Keratinocyte (primary cell): ENCODE data around the gene UBL7. TPM values are rescaled to one million over a fixed set of nuclear protein-coding genes. Genes with fewer than 3 reads are reported as not detected.

Experiments
- DNase-seq: peaks from one replicate; pipeline ENCODE4 v3.0.0-alpha.2; 2011; ENCODE audit warnings: low read depth, missing footprints, low spot score
- FAIRE-seq: peaks from 2 replicates; lab custom pipeline; 2011; peaks lifted over from hg19 to GRCh38; lab: Jason Lieb, UNC
- H2AFZ ChIP-seq: 2 replicates; pipeline ENCODE4 v1.6.0; 2012; ENCODE audit warnings: low read length, control low read depth, inconsistent platforms; ENCODE audit not compliant: control insufficient read depth
- H3K27ac ChIP-seq: 2 replicates; pipeline ENCODE4 v1.5.1; 2011; ENCODE audit warnings: low read length; ENCODE audit not compliant: control insufficient read depth, insufficient read depth
- H3K27me3 ChIP-seq: 3 replicates; pipeline ENCODE4 v1.6.0; 2011; ENCODE audit warnings: low read length; ENCODE audit not compliant: control insufficient read depth, insufficient read depth; ENCODE audit errors: extremely low read depth
- H3K36me3 ChIP-seq, 2 experiments: 2 replicates in 1 of 2; 3 replicates in 1 of 2; pipeline ENCODE4 v1.5.1; 2011; ENCODE audit warnings: low read length in 2 of 2, mild to moderate bottlenecking in 1 of 2; ENCODE audit not compliant: control insufficient read depth in 2 of 2, insufficient read depth in 2 of 2; ENCODE audit errors: extremely low read depth in 1 of 2
- H3K4me1 ChIP-seq: 3 replicates; pipeline ENCODE4 v1.5.1; 2011; ENCODE audit warnings: low read length; ENCODE audit not compliant: control insufficient read depth, insufficient read depth; ENCODE audit errors: extremely low read depth
- H3K4me2 ChIP-seq: 3 replicates; pipeline ENCODE4 v1.6.0; 2011; ENCODE audit warnings: low read depth, low read length; ENCODE audit not compliant: control insufficient read depth, insufficient read depth; ENCODE audit errors: extremely low read depth
- H3K4me3 ChIP-seq, 3 experiments: fragments of 200-600 bp in 1 of 3; sonication (generic) in 1 of 3; 2 replicates in 2 of 3; 3 replicates in 1 of 3; pipeline ENCODE4 v1.5.1; 2011 to 2016; ENCODE audit warnings: low read length in 3 of 3, mild to moderate bottlenecking in 3 of 3, control low read depth in 2 of 3, inconsistent platforms in 1 of 3, low read depth in 1 of 3, mixed read lengths in 1 of 3, mixed run types in 1 of 3, moderate library complexity in 1 of 3; ENCODE audit not compliant: control insufficient read depth in 2 of 3, insufficient read depth in 2 of 3; ENCODE audit errors: extremely low read depth in 1 of 3
- H3K79me2 ChIP-seq: 2 replicates; pipeline ENCODE4 v1.6.0; 2012; ENCODE audit warnings: low read length; ENCODE audit not compliant: control insufficient read depth, insufficient read depth
- H3K9ac ChIP-seq: 3 replicates; pipeline ENCODE4 v1.6.0; 2011; ENCODE audit warnings: low read length; ENCODE audit not compliant: control insufficient read depth, insufficient read depth; ENCODE audit errors: extremely low read depth
- H3K9me1 ChIP-seq: 3 replicates; pipeline ENCODE4 v1.6.0; 2011; ENCODE audit warnings: low read length; ENCODE audit not compliant: control insufficient read depth, insufficient read depth; ENCODE audit errors: extremely low read depth
- H3K9me3 ChIP-seq: 2 replicates; pipeline ENCODE4 v1.5.1; 2012; ENCODE audit warnings: low read depth, low read length; ENCODE audit not compliant: control insufficient read depth
- H4K20me1 ChIP-seq: 3 replicates; pipeline ENCODE4 v1.6.0; 2011; ENCODE audit warnings: low read length; ENCODE audit not compliant: control insufficient read depth, insufficient read depth; ENCODE audit errors: extremely low read depth
- EZH2 ChIP-seq: IDR thresholded peaks from one replicate; pipeline ENCODE4 v1.6.1; 2012; ENCODE audit warnings: inconsistent platforms, mild to moderate bottlenecking, low read length, moderate library complexity
- dilution Hi-C: fragments of 300-500 bp; cut with MboI; formaldehyde crosslinking; loops from one replicate; pipeline ENCODE4 v1.7.0; 2020; ENCODE audit warnings: low sequenced_read_pairs; ENCODE audit not compliant: extremely low pct_ligation_motif_present
- polyA plus RNA-seq, 5 experiments: library from polyadenylated mRNA; depleted of rRNA in 3 of 5; stranded (reverse) in 3 of 5; stranded (forward) in 1 of 5; unstranded in 1 of 5; fragments of >200 nt; gene quantifications; 1 replicate in 1 of 5; 2 replicates in 3 of 5; 3 replicates in 1 of 5; pipeline versions ENCODE4 v1.2.1 to v1.2.3, GENCODE V29; 2011 to 2012; ENCODE audit warnings: missing spikeins in 2 of 5, low read depth in 1 of 5, low replicate concordance in 1 of 5
- TF ChIP-seq, protein P1 (sequence below), 3 experiments: IDR thresholded peaks in 1 of 3; conservative IDR thresholded peaks in 1 of 3; optimal IDR thresholded peaks in 1 of 3; 2 replicates in 2 of 3; 3 replicates in 1 of 3; pipeline versions ENCODE3 to v1.5.1; 2011; ENCODE audit warnings: low read length in 3 of 3, mild to moderate bottlenecking in 3 of 3, moderate library complexity in 2 of 3, control low read depth in 1 of 3, inconsistent platforms in 1 of 3; ENCODE audit not compliant: insufficient read depth in 2 of 3; ENCODE audit errors: extremely low read depth in 1 of 3

UBL7 gene
- polyA plus RNA-seq, 1 donor (not counting 4 experiments of a cell fraction or from before 2014, with no cell fraction given) = 45.8 TPM

DNA sequence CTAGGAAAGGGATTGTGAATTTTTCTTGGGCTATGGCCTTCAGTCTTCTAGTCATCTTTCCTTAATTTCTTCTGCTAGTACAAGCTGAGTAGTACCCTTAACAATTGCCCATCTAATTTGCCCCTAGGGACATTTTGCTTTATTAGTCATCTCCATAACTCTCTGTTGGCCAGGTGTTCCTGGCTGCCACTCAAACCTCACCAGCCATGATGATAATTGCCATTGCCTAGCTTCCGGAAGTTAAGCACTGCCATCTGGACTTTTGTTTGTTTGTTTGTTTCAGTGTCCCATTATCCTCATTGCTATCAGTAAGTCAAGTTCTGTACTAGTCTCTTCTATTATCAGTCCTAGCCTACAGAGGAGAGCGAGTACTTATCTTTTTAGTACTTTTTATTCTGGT is 36.6 kb upstream of the UBL7 start:
- H3K4me2 ChIP-seq = peak overlapping the region; percentile 62

DNA sequence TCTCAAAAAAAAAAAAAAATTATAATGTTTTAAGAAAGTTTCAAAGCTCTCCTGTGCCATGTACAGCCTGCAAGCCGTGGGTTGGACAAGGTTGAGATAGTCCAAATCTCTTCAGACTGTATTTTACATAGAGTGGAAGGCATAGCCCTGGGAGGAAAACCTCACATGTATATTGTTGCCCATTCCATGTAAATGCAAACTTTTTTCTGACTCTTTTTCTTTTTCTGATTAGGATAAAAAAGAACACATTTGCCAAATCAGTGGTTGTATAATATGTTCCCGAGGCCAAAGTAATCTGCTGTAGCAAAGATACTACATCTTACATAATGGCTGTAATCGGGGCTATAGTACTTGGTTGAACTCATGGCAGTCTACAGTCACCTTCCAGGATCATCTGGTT is 35.7 kb upstream of the UBL7 start:
- H3K9me1 ChIP-seq = no peaks in the 10 kb centered on the region
- H3K36me3 ChIP-seq = peaks cover 0 to 4% of the 10 kb centered on the region in 2 experiments
- dilution Hi-C loops = no loop called here
- H4K20me1 ChIP-seq = no peaks in the 10 kb centered on the region
- no peaks in the 10 kb centered on the region for H3K27me3 ChIP-seq
- no peaks in the 10 kb centered on the region for H3K9me3 ChIP-seq
- H3K4me1 ChIP-seq = peaks cover 12% of the 10 kb centered on the region
- no peak overlapping the region for H3K4me3 ChIP-seq
- no peak overlapping the region for H3K27ac ChIP-seq
- H3K4me2 ChIP-seq = no peak overlapping the region
- no peak for TF ChIP-seq EZH2
- TF ChIP-seq, protein P1, sequence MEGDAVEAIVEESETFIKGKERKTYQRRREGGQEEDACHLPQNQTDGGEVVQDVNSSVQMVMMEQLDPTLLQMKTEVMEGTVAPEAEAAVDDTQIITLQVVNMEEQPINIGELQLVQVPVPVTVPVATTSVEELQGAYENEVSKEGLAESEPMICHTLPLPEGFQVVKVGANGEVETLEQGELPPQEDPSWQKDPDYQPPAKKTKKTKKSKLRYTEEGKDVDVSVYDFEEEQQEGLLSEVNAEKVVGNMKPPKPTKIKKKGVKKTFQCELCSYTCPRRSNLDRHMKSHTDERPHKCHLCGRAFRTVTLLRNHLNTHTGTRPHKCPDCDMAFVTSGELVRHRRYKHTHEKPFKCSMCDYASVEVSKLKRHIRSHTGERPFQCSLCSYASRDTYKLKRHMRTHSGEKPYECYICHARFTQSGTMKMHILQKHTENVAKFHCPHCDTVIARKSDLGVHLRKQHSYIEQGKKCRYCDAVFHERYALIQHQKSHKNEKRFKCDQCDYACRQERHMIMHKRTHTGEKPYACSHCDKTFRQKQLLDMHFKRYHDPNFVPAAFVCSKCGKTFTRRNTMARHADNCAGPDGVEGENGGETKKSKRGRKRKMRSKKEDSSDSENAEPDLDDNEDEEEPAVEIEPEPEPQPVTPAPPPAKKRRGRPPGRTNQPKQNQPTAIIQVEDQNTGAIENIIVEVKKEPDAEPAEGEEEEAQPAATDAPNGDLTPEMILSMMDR (optimal IDR thresholded peaks at IDR 0.05 in 1 of 3, IDR thresholded peaks at IDR 0.05 in 1 of 3, conservative IDR thresholded peaks at IDR 0.05 in 1 of 3; ENCODE audit: extremely low read depth in 1 of 3, insufficient read depth in 2 of 3, low read length in 3 of 3) = no peak
- H3K9ac ChIP-seq = no peak overlapping the region
- FAIRE-seq = no peak
- no peaks in the 10 kb centered on the region for H3K79me2 ChIP-seq
- no peak for DNase-seq
- no peak overlapping the region for H2AFZ ChIP-seq

More for the DNA sequence above, 36.6 kb upstream of the UBL7 start:
- Histone ChIP-seq H3K4me1 (peaks cover 12% of the 10 kb centered on the region), H2AFZ (peak overlapping the region; percentile 72), H3K9ac (no peak overlapping the region), H3K9me3 (no peaks in the 10 kb centered on the region), H4K20me1 (no peaks in the 10 kb centered on the region), H3K36me3 (peaks cover 0 to 4% of the 10 kb centered on the region in 2 experiments), H3K27me3 (no peaks in the 10 kb centered on the region), H3K9me1 (no peaks in the 10 kb centered on the region), H3K27ac (peak overlapping the region; percentile 58), H3K4me3 (peak overlapping the region in 1 of 3 experiments; percentile 7), H3K79me2 (no peaks in the 10 kb centered on the region)
- DNase-seq (peak; percentile 42), FAIRE-seq (peak; percentile 96)
- dilution Hi-C loops = no loop called here
- TF ChIP-seq, protein P1 (optimal IDR thresholded peaks at IDR 0.05 in 1 of 3, IDR thresholded peaks at IDR 0.05 in 1 of 3, conservative IDR thresholded peaks at IDR 0.05 in 1 of 3; ENCODE audit: extremely low read depth in 1 of 3, insufficient read depth in 2 of 3, low read length in 3 of 3) = no peak
- TF ChIP-seq EZH2 = no peak
